GM12891 (cell line): Measurements from ENCODE around the gene ZDHHC11B.
"Not testable (repeated sequence)": the region's sequence is repeated elsewhere in the genome, so short reads cannot be mapped to it uniquely, and the experiment has no call there.

Experiments used
- PAX5 ChIP-seq: IDR thresholded peaks from 2 replicates; pipeline ENCODE4 v1.6.1; 2011; ENCODE audit warnings: low read length, moderate library complexity, mild to moderate bottlenecking; ENCODE audit not compliant: insufficient read depth, severe bottlenecking
- POLR2A ChIP-seq: IDR thresholded peaks from 2 replicates; pipeline ENCODE4 v1.6.1; 2011; ENCODE audit warnings: low read depth, low read length, control low read depth
- POLR2AphosphoS5 ChIP-seq: IDR thresholded peaks from 2 replicates; pipeline ENCODE4 v1.6.1; 2011; ENCODE audit warnings: low read depth, low read length, control low read depth
- POU2F2 ChIP-seq: IDR thresholded peaks from 2 replicates; pipeline ENCODE4 v1.6.1; 2011; ENCODE audit warnings: low read depth, mild to moderate bottlenecking, control low read depth, low read length, moderate library complexity
- SPI1 ChIP-seq: IDR thresholded peaks from 2 replicates; pipeline ENCODE4 v1.6.1; 2011; ENCODE audit warnings: low read depth, low read length, control low read depth
- TAF1 ChIP-seq: IDR thresholded peaks from 2 replicates; pipeline ENCODE4 v1.6.1; 2011; ENCODE audit warnings: low read depth, low read length, control low read depth

- TF ChIP-seq TAF1, POLR2A, PAX5, POLR2AphosphoS5, SPI1, POU2F2: not testable (repeated sequence)
Observed at GRCh38 chr5:754143-754632, 30.3 kb downstream of the ZDHHC11B start.
